Suprapubic skin (tissue), 4 donors: ENCODE results near the gene ABI1. TPM values are rescaled to one million over a fixed set of nuclear protein-coding genes. Genes with fewer than 3 reads are reported as not detected.

ENCODE experiments used
- DNase-seq, 2 donors: peaks; one replicate each; pipeline ENCODE4 v3.0.0-alpha.2; 2019; ENCODE audit warnings: low spot score in 2 of 2
- H3K27ac ChIP-seq: fragments of 200-600 bp; sonication (generic); one replicate; pipeline ENCODE4 v1.5.1; 2019
- H3K27me3 ChIP-seq: fragments of 200-600 bp; sonication (generic); one replicate; pipeline ENCODE4 v1.5.1; 2019
- H3K36me3 ChIP-seq: fragments of 200-600 bp; sonication (generic); one replicate; pipeline ENCODE4 v1.5.1; 2019
- H3K4me1 ChIP-seq: fragments of 200-600 bp; sonication (generic); one replicate; pipeline ENCODE4 v1.5.1; 2019
- H3K4me3 ChIP-seq: fragments of 200-600 bp; sonication (generic); one replicate; pipeline ENCODE4 v1.5.1; 2019; ENCODE audit warnings: mild to moderate bottlenecking
- H3K9me3 ChIP-seq: fragments of 200-600 bp; sonication (generic); one replicate; pipeline ENCODE4 v1.5.1; 2019
- EP300 ChIP-seq: sonication (generic); formaldehyde crosslinking; IDR thresholded peaks from one replicate; pipeline ENCODE4 v1.6.1; 2017; ENCODE audit warnings: antibody characterized with exemption
- POLR2A ChIP-seq, 2 donors: fragments of 450-650 bp; IDR thresholded peaks; one replicate each; pipeline ENCODE4 v1.6.1; 2017; ENCODE audit warnings: antibody characterized with exemption in 2 of 2, mild to moderate bottlenecking in 2 of 2, moderate library complexity in 2 of 2
- POLR2AphosphoS5 ChIP-seq, 3 donors: sonication (generic); formaldehyde crosslinking; IDR thresholded peaks; one replicate each; pipeline ENCODE4 v1.6.1; 2017; ENCODE audit warnings: antibody characterized with exemption in 3 of 3
- WGBS: methylation state at CpG from one replicate; pipeline ENCODE4 v1.1.5; 2018; 5-methylcytosine and 5-hydroxymethylcytosine counted together
- total RNA-seq, 4 donors: library from RNA; depleted of rRNA; stranded (reverse); fragments of >200 nt; gene quantifications; one replicate each; pipeline ENCODE4 v1.1.0, GENCODE V29; 2016
- TF ChIP-seq, protein P1 (sequence below), 2 donors: fragments of 200-600 bp in 1 of 2; fragments of 450-650 bp in 1 of 2; sonication (generic) in 1 of 2; IDR thresholded peaks; one replicate each; pipeline ENCODE4 v1.5.1; 2016 to 2019; ENCODE audit warnings: antibody characterized with exemption in 2 of 2, mild to moderate bottlenecking in 1 of 2, moderate library complexity in 1 of 2

ABI1 gene
- total RNA-seq, 4 donors from 2014 or later: 62.9 to 78.8 (median 71.8) TPM

DNA sequence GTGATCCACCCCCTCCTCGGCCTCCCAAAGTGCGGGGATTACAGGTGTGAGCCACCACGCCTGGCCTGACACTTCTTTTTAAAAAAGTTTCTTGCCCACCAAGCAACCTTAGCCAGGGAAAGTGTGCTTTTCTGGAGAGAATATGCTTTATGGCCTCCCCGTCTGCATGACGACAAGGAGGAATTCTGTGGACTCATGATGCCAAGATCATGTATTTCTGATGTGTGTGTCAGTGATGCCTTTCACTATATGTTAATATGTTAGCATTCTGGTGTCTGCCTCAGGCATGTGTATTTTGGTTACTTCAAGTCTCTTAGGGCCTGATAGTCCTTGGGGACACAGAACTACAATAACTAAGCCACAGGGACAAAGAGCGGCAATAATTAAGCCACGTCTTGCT lies 161.1 kb downstream of the ABI1 start:
- TF ChIP-seq, protein P1, sequence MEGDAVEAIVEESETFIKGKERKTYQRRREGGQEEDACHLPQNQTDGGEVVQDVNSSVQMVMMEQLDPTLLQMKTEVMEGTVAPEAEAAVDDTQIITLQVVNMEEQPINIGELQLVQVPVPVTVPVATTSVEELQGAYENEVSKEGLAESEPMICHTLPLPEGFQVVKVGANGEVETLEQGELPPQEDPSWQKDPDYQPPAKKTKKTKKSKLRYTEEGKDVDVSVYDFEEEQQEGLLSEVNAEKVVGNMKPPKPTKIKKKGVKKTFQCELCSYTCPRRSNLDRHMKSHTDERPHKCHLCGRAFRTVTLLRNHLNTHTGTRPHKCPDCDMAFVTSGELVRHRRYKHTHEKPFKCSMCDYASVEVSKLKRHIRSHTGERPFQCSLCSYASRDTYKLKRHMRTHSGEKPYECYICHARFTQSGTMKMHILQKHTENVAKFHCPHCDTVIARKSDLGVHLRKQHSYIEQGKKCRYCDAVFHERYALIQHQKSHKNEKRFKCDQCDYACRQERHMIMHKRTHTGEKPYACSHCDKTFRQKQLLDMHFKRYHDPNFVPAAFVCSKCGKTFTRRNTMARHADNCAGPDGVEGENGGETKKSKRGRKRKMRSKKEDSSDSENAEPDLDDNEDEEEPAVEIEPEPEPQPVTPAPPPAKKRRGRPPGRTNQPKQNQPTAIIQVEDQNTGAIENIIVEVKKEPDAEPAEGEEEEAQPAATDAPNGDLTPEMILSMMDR (IDR thresholded peaks at IDR 0.05): no peak
- TF ChIP-seq EP300 (no peak), POLR2A (IDR thresholded peaks at IDR 0.05) (no peak), POLR2AphosphoS5 (IDR thresholded peaks at IDR 0.05) (no peak)
- no peaks in the 10 kb centered on the region for H3K27me3 ChIP-seq
- H3K4me3 ChIP-seq: no peak overlapping the region
- H3K27ac ChIP-seq: no peak overlapping the region
- H3K4me1 ChIP-seq: peaks cover 18% of the 10 kb centered on the region
- no peaks in the 10 kb centered on the region for H3K9me3 ChIP-seq
- peaks cover 4% of the 10 kb centered on the region for H3K36me3 ChIP-seq
- DNase-seq: no peak
- 98% methylated on average over 7 of the region's 7 CpGs for WGBS

DNA sequence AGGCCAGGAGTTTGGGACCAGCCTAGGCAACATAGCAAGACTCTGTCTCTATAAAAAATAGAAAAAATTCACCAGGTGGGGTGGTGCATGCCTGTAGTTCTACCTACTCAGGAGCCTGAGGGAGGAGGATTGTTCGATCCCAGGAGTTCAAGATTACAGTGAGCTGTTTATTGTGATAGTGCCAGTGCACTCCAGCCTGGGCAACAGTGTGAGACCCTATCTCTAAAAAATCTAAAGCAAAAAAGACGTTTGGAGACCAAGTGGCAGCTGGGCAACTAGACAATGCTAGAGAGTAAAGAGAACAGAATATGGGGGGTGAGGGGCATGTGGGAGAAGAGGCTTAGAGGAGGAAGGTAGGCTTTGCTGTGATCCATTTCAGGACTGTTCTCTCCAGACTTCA lies 161.8 kb downstream of the ABI1 start:
- H3K4me1 ChIP-seq: peaks cover 18% of the 10 kb centered on the region
- 81% methylated on average over 2 of the region's 2 CpGs for WGBS
- no peak for TF ChIP-seq EP300
- no peak for TF ChIP-seq POLR2A (IDR thresholded peaks at IDR 0.05)
- TF ChIP-seq POLR2AphosphoS5 (IDR thresholded peaks at IDR 0.05): no peak
- TF ChIP-seq, protein P1 (IDR thresholded peaks at IDR 0.05): no peak
- no peak overlapping the region for H3K27ac ChIP-seq
- H3K36me3 ChIP-seq: peaks cover 4% of the 10 kb centered on the region
- no peak for DNase-seq
- peak overlapping the region; percentile 72 for H3K4me3 ChIP-seq
- H3K27me3 ChIP-seq: no peaks in the 10 kb centered on the region
- no peaks in the 10 kb centered on the region for H3K9me3 ChIP-seq

DNA sequence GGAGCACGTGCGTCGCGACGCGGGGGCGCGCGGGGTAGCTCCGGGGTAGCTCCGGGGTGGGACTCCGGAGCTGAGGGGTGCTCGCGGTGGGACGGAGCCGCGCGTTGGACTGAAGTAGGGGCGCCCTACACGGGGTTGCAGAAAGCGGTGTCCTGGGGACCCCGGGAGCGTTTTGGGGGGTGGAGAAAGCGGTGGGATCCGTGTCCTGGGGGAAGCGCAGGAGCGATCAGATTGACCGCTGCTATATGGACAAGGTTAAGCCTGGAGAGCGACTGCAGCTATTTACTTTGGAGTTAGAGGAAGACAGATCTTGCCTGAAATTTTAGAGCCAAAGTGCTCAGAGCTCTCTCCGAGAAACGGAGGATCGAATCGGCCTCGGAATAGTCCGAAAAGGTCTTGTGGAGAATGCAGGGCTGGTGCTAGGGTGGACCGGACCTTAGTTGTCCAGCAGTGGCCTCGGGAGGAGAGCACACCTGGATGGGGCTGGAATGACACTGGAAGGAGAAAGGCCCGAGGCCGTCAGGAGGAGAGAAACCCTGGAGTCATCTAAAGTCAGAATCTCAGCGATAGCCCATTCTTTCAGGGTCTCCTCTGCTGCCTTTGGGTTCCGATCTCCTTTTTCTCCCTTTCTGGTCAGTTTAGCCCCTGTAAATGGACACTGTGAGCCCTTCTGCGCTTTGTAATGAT lies 162.7 kb downstream of the ABI1 start:
- H3K4me1 ChIP-seq: peaks cover 18% of the 10 kb centered on the region
- H3K27ac ChIP-seq: peak overlapping the region; percentile 92
- peaks cover 4% of the 10 kb centered on the region for H3K27me3 ChIP-seq
- no peaks in the 10 kb centered on the region for H3K9me3 ChIP-seq
- TF ChIP-seq, protein P1 (IDR thresholded peaks at IDR 0.05): no peak
- no peak for TF ChIP-seq POLR2AphosphoS5 (IDR thresholded peaks at IDR 0.05)
- no peak for TF ChIP-seq POLR2A (IDR thresholded peaks at IDR 0.05)
- TF ChIP-seq EP300: no peak
- 2% methylated on average over 30 of the region's 42 CpGs for WGBS
- H3K36me3 ChIP-seq: peaks cover 4% of the 10 kb centered on the region
- peak overlapping the region; percentile 72 for H3K4me3 ChIP-seq
- no peak for DNase-seq

DNA sequence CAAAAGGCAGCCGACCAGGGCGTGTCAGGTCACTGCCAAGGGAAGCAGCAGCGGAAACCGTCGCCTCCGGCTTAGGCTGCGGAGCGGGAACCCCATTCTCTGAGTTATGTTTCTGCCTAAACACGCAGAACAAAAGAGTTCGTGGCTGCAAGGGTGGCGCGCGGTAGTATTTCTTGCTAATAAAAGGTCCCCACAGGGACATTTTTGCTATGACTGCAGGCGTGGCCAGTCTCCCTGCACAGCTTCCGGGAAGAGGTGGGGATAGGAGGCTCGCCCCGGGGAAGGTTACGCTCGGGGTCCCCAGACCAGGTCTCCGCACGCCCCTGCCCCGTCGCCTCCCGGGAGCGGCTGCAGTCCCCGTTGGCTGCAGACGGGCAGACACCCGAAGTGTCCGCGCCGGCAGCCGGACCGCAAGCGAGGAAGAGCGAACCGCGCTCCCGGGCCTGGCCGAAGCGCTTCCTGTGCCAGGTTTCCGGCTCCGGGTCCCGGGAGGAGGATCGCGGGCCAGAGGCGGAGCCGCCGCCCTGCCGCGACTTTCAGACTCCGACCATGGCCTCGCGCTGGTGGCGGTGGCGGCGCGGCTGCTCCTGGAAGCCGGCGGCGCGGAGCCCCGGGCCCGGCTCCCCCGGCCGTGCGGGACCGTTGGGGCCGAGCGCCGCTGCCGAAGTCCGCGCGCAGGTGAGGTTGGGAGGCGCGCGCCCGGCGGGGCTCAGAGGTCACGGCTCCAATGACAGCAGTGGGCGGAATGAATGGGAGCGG lies 163.4 kb downstream of the ABI1 start, which contains the start of gene PDSS1:
PDSS1 (plus strand) TSS at position 539 of the 759 bp plus-strand sequence; CDS start at position 550, 11 bp downstream.
- Histone ChIP-seq H3K4me1 (peaks cover 18% of the 10 kb centered on the region), H3K4me3 (peak within 1 kb of the TSS; percentile 72), H3K9me3 (no peaks in the 10 kb centered on the region), H3K36me3 (no peaks in the 10 kb centered on the region), H3K27ac (peak within 1 kb of the TSS; percentile 92), H3K27me3 (peaks cover 6% of the 10 kb centered on the region)
- WGBS: 0% methylated on average over 8 of the region's 82 CpGs
- peak; percentile 88 to 90 for DNase-seq
- TF ChIP-seq POLR2A (IDR thresholded peaks at IDR 0.05) (peak in 1 of 2 donors; percentile 29), POLR2AphosphoS5 (IDR thresholded peaks at IDR 0.05) (peak in 1 of 3 donors; percentile 11)
- TF ChIP-seq, protein P1 (IDR thresholded peaks at IDR 0.05): no peak

- Histone ChIP-seq H3K9me3 (no peaks in the 10 kb centered on the region), H3K4me1 (peaks cover 18% of the 10 kb centered on the region), H3K27me3 (peaks cover 9% of the 10 kb centered on the region), H3K4me3 (peak overlapping the region; percentile 72), H3K27ac (peak overlapping the region; percentile 92), H3K36me3 (no peaks in the 10 kb centered on the region)
- WGBS: 22% methylated on average over 10 of the region's 11 CpGs
- no peak for TF ChIP-seq EP300
- TF ChIP-seq, protein P1 (IDR thresholded peaks at IDR 0.05): no peak
- no peak for TF ChIP-seq POLR2A (IDR thresholded peaks at IDR 0.05)
- TF ChIP-seq POLR2AphosphoS5 (IDR thresholded peaks at IDR 0.05): no peak
- DNase-seq: no peak
These were observed 164.0 kb downstream of the ABI1 start for GRCh38 chr10:26696786-26697162.
